Measurements from ENCODE around the gene EXOSC2.
A peak's percentile ranks its signal among the peaks of the same experiment; 100 is the strongest.

The EXOSC2 gene

DNA sequence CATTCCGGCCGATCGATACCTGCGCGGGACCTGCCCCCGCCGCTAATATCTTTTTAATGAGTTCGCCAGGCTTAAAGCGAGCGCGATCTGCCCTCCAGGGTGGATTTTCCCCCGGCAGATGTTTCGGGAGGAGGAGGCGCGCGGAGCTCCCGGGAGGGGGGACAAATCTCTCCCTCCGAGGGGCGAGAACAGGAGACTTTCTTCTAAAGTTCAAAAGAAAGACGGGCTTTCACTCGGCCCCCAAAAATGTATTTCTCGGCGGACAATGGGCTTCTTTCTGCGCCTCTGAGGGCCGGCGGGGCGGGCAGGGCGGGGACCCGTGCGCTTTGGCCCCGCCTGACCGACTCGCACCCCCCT is 33.3 kb upstream of the EXOSC2 start:
- H3K4me3 ChIP-seq (ENCODE audit: low read depth, low read length), result peak overlapping the region; percentile 16
- in situ Hi-C loops (cut with HindIII; ENCODE audit: low sequenced_read_pairs), result no loop called here
- no peak for DNase-seq (ENCODE audit: low read depth)
- no peak for TF ChIP-seq CTCF (IDR thresholded peaks at IDR 0.05; ENCODE audit: low read depth, low read length, missing control alignments)

- peak overlapping the region; percentile 16 for H3K4me3 ChIP-seq (ENCODE audit: low read depth, low read length)
- no peak for DNase-seq (ENCODE audit: low read depth)
- no peak for TF ChIP-seq CTCF (IDR thresholded peaks at IDR 0.05; ENCODE audit: low read depth, low read length, missing control alignments)
- in situ Hi-C loops (cut with HindIII; ENCODE audit: low sequenced_read_pairs), result no loop called here
These were observed 32.7 kb upstream of the EXOSC2 start for GRCh38 chr9:130660683-130661450.

DNA sequence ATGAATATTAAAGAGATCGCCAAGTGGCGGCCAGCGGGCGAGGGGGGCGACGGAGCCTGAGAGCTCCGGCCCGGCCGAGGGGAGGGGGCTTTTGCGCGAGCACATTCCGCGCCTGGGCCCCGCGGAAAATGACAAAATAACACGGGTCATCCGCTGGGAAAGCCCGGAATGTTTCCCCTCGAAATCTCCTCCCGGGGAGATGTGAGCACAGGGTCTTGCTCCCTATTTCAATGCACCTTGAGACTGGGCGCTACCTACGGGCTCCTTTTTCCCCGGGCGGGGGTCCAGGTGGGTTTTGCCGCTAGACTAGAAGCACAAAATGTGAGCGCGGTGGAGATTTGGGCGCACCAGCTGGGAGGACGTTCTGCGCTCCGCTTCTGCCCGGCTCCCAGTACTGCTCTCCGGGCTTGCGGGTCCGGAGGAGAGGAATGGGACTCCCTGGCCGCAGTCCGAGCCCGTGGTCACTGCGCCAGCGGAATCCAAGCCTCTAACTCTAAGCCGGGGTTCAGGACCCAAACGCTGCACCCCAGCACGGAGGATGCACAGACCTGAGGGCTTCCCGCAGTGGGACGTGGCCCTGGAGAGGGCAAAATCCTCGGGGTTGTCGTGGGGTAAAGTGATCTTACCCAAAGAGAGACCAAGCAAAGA is 32.0 kb upstream of the EXOSC2 start:
- no peak overlapping the region for H3K4me3 ChIP-seq (ENCODE audit: low read depth, low read length)
- no peak for TF ChIP-seq CTCF (IDR thresholded peaks at IDR 0.05; ENCODE audit: low read depth, low read length, missing control alignments)
- no peak for DNase-seq (ENCODE audit: low read depth)
- in situ Hi-C loops (cut with HindIII; ENCODE audit: low sequenced_read_pairs), result no loop called here

GRCh38 chr9:130662099-130662969 is 31.2 kb upstream of the EXOSC2 start:
- TF ChIP-seq CTCF (IDR thresholded peaks at IDR 0.05; ENCODE audit: low read depth, low read length, missing control alignments), result no peak
- no peak overlapping the region for H3K4me3 ChIP-seq (ENCODE audit: low read depth, low read length)
- DNase-seq (ENCODE audit: low read depth), result no peak
- in situ Hi-C loops (cut with HindIII; ENCODE audit: low sequenced_read_pairs), result no loop called here

DNA sequence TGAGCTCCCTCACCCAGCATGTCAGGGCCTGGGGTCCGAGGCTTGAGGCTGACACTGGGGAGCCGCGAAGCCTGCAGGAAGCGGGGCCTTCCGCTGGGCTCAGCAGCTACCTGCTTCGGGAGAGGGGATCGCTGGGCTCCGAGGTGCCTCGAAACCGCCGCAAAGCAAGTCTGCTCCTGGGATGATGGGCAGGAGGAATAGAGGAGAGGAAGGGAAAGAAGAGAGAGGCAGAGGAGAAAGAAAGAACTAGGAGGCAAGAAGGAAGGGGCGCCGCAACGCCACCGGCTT is 30.7 kb upstream of the EXOSC2 start:
- no peak for TF ChIP-seq CTCF (IDR thresholded peaks at IDR 0.05; ENCODE audit: low read depth, low read length, missing control alignments)
- in situ Hi-C loops (cut with HindIII; ENCODE audit: low sequenced_read_pairs), result no loop called here
- DNase-seq (ENCODE audit: low read depth), result no peak
- no peak overlapping the region for H3K4me3 ChIP-seq (ENCODE audit: low read depth, low read length)

DNA sequence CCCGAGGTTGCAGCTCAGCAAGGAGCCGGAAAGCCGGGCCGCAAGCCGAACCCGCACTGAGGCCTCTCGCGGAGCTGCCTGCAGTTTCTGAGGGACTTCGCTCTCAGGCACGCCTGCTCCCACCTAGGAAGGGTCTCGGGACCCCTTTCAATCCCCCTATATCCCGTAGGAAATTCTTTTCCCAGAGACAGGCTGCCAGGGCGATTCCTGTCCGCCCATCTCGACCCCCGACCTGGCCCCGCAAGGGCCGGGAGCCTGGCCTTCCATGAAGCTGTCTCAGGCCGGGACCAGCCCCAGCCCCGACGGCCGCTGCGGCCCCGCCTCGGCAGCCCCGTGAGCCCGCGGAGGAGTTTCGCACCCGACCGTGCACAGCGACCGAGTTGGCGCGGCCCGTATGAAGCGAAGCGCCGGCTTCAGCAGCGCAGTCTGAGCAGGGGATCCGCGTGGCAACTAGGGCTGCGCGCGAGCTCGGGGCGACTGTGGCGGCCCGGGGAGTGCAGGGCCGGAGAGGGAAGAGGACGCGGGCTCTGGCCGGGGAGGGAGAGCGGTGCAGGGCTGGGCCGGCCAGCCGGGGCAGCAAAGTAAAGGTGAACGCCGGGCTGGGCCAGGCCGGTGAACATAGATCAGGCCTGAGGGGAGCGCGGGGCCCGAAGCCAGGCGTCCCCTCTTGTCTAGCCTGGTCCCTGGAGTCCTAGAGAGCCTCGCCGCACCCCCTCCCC is 30.2 kb upstream of the EXOSC2 start:
- H3K4me3 ChIP-seq (ENCODE audit: low read depth, low read length), result no peak overlapping the region
- TF ChIP-seq CTCF (IDR thresholded peaks at IDR 0.05; ENCODE audit: low read depth, low read length, missing control alignments), result no peak
- in situ Hi-C loops (cut with HindIII; ENCODE audit: low sequenced_read_pairs), result no loop called here
- no peak for DNase-seq (ENCODE audit: low read depth)
